ENCODE results near the gene PDPN. TPM values are rescaled to one million over a fixed set of nuclear protein-coding genes. Genes with fewer than 3 reads are reported as not detected.

PDPN gene
- polyA plus RNA-seq, 1 of the 3 experiments (the other 2 are of a cell fraction): not detected

GRCh38 chr1:13576926-13577325, 6.7 kb upstream of the PDPN start:
- Histone ChIP-seq H3K9ac (no peak overlapping the region), H2AFZ (ENCODE audit: low read depth) (no peak overlapping the region), H3K79me2 (ENCODE audit: insufficient read depth) (no peaks in the 10 kb centered on the region), H3K27ac (ENCODE audit: low read depth in 2 of 2, low read length in 1 of 2) (no peak overlapping the region), H3K27me3 (ENCODE audit: insufficient read depth) (peaks cover 30% of the 10 kb centered on the region), H3K9me3 (no peaks in the 10 kb centered on the region), H3K4me3 (ENCODE audit: low read depth in 2 of 2, low read length in 1 of 2) (no peak overlapping the region), H3K36me3 (replicated peaks in 1 of 2; ENCODE audit: control insufficient read depth in 1 of 2, insufficient read depth in 2 of 2, low read length in 1 of 2) (no peaks in the 10 kb centered on the region), H4K20me1 (ENCODE audit: insufficient read depth) (no peaks in the 10 kb centered on the region), H3F3A (replicated peaks; ENCODE audit: insufficient read depth) (no peaks in the 10 kb centered on the region), H3K4me1 (ENCODE audit: control insufficient read depth in 1 of 2, insufficient read depth in 2 of 2, low read depth in 1 of 2, low read length in 1 of 2) (no peaks in the 10 kb centered on the region), H3K9me2 (no peaks in the 10 kb centered on the region), H3K4me2 (no peak overlapping the region)
- WGBS (ENCODE audit: low lambda C conversion rate): 14% methylated on average over 7 of the region's 11 CpGs
- no peak for DNase-seq
- CTCF ChIA-PET: no interaction called here
- POLR2A ChIA-PET: no interaction called here
- TF ChIP-seq MXI1 (IDR thresholded peaks at IDR 0.05; ENCODE audit: low read depth, low read length): no peak
- TF ChIP-seq JUND (IDR thresholded peaks at IDR 0.05): no peak
- no peak for TF ChIP-seq FOSL2 (IDR thresholded peaks at IDR 0.05; ENCODE audit: borderline replicate concordance, low read depth)
- TF ChIP-seq, protein P1, sequence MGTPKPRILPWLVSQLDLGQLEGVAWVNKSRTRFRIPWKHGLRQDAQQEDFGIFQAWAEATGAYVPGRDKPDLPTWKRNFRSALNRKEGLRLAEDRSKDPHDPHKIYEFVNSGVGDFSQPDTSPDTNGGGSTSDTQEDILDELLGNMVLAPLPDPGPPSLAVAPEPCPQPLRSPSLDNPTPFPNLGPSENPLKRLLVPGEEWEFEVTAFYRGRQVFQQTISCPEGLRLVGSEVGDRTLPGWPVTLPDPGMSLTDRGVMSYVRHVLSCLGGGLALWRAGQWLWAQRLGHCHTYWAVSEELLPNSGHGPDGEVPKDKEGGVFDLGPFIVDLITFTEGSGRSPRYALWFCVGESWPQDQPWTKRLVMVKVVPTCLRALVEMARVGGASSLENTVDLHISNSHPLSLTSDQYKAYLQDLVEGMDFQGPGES (IDR thresholded peaks at IDR 0.05; ENCODE audit: low read depth, low read length): no peak
- TF ChIP-seq RXRA (IDR thresholded peaks at IDR 0.05; ENCODE audit: borderline replicate concordance, low read depth): no peak
- TF ChIP-seq FOXJ3 (CRISPR knock-in tag; IDR thresholded peaks at IDR 0.05): no peak
- TF ChIP-seq, protein P2, sequence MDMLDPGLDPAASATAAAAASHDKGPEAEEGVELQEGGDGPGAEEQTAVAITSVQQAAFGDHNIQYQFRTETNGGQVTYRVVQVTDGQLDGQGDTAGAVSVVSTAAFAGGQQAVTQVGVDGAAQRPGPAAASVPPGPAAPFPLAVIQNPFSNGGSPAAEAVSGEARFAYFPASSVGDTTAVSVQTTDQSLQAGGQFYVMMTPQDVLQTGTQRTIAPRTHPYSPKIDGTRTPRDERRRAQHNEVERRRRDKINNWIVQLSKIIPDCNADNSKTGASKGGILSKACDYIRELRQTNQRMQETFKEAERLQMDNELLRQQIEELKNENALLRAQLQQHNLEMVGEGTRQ (IDR thresholded peaks at IDR 0.05; ENCODE audit: borderline replicate concordance, low read depth, low read length): no peak

GRCh38 chr1:13577846-13578245, 5.8 kb upstream of the PDPN start:
- H3K9ac ChIP-seq: no peak overlapping the region
- H3K4me1 ChIP-seq (ENCODE audit: control insufficient read depth in 1 of 2, insufficient read depth in 2 of 2, low read depth in 1 of 2, low read length in 1 of 2): no peaks in the 10 kb centered on the region
- 4% methylated on average over 8 of the region's 8 CpGs for WGBS (ENCODE audit: low lambda C conversion rate)
- H3K36me3 ChIP-seq (replicated peaks in 1 of 2; ENCODE audit: control insufficient read depth in 1 of 2, insufficient read depth in 2 of 2, low read length in 1 of 2): no peaks in the 10 kb centered on the region
- no peaks in the 10 kb centered on the region for H3K9me3 ChIP-seq
- no peaks in the 10 kb centered on the region for H3F3A ChIP-seq (replicated peaks; ENCODE audit: insufficient read depth)
- ChIA-PET CTCF (no interaction called here), POLR2A (no interaction called here)
- no peak overlapping the region for H2AFZ ChIP-seq (ENCODE audit: low read depth)
- H3K9me2 ChIP-seq: no peaks in the 10 kb centered on the region
- H3K4me2 ChIP-seq: no peak overlapping the region
- H3K27me3 ChIP-seq (ENCODE audit: insufficient read depth): peaks cover 39% of the 10 kb centered on the region
- H3K4me3 ChIP-seq (ENCODE audit: low read depth in 2 of 2, low read length in 1 of 2): no peak overlapping the region
- no peak for DNase-seq
- H3K79me2 ChIP-seq (ENCODE audit: insufficient read depth): no peaks in the 10 kb centered on the region
- TF ChIP-seq REST (IDR thresholded peaks at IDR 0.05; ENCODE audit: low read depth, low read length): no peak
- TF ChIP-seq POLR2AphosphoS5 (IDR thresholded peaks at IDR 0.05; ENCODE audit: low read depth, low read length): no peak
- TF ChIP-seq TEAD4 (IDR thresholded peaks at IDR 0.05; ENCODE audit: borderline replicate concordance, insufficient read depth): no peak
- no peak for TF ChIP-seq EZH2phosphoT487 (IDR thresholded peaks at IDR 0.05; ENCODE audit: borderline replicate concordance, low read depth)
- TF ChIP-seq FOSL2 (IDR thresholded peaks at IDR 0.05; ENCODE audit: borderline replicate concordance, low read depth): no peak
- TF ChIP-seq, protein P3, sequence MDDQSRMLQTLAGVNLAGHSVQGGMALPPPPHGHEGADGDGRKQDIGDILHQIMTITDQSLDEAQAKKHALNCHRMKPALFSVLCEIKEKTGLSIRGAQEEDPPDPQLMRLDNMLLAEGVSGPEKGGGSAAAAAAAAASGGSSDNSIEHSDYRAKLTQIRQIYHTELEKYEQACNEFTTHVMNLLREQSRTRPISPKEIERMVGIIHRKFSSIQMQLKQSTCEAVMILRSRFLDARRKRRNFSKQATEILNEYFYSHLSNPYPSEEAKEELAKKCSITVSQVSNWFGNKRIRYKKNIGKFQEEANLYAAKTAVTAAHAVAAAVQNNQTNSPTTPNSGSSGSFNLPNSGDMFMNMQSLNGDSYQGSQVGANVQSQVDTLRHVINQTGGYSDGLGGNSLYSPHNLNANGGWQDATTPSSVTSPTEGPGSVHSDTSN (IDR thresholded peaks at IDR 0.05): no peak
- TF ChIP-seq TAF1 (IDR thresholded peaks at IDR 0.05; ENCODE audit: borderline replicate concordance, low read depth, low read length): no peak
- no peak for TF ChIP-seq ELF1 (IDR thresholded peaks at IDR 0.05)
- TF ChIP-seq MXI1 (IDR thresholded peaks at IDR 0.05; ENCODE audit: low read depth, low read length): no peak
- no peak for TF ChIP-seq CHD2 (IDR thresholded peaks at IDR 0.05; ENCODE audit: low read length, partially characterized antibody)
- no peak for TF ChIP-seq GATA2 (CRISPR knock-in tag; IDR thresholded peaks at IDR 0.05)
- TF ChIP-seq NRF1 (IDR thresholded peaks at IDR 0.05; ENCODE audit: low read depth, low read length): no peak
- TF ChIP-seq RAD21 (IDR thresholded peaks at IDR 0.05; ENCODE audit: low read length): no peak
- no peak for TF ChIP-seq RXRA (IDR thresholded peaks at IDR 0.05; ENCODE audit: borderline replicate concordance, low read depth)
- no peaks in the 10 kb centered on the region for H4K20me1 ChIP-seq (ENCODE audit: insufficient read depth)
- H3K27ac ChIP-seq (ENCODE audit: low read depth in 2 of 2, low read length in 1 of 2): no peak overlapping the region
